H9 (cell line): ENCODE results near the gene LIN7A. TPM values are rescaled to one million over a fixed set of nuclear protein-coding genes. Genes with fewer than 3 reads are reported as not detected.

Experiments
- DNase-seq: peaks from one replicate; pipeline ENCODE4 v3.0.0-alpha.2; 2017
- H2AFZ ChIP-seq: one replicate; pipeline ENCODE4 v1.6.1; 2013; ENCODE audit warnings: mild to moderate bottlenecking, low read length, control low read depth, moderate library complexity
- H2AK5ac ChIP-seq: 2 replicates; pipeline ENCODE4 v1.6.1; 2013; ENCODE audit warnings: low read length, control low read depth, mixed read lengths; ENCODE audit not compliant: insufficient read length
- H2BK120ac ChIP-seq: one replicate; pipeline ENCODE4 v1.6.1; 2013; ENCODE audit warnings: low read depth, mild to moderate bottlenecking, low read length, control low read depth, inconsistent platforms; ENCODE audit not compliant: poor library complexity, severe bottlenecking
- H2BK12ac ChIP-seq: 2 replicates; pipeline ENCODE4 v1.6.1; 2013; ENCODE audit warnings: low read length, control low read depth, mixed read lengths, low read depth; ENCODE audit not compliant: insufficient read length
- H2BK15ac ChIP-seq: 2 replicates; pipeline ENCODE4 v1.6.1; 2013; ENCODE audit warnings: low read depth, low read length, control low read depth
- H2BK20ac ChIP-seq: one replicate; pipeline ENCODE4 v1.6.1; 2013; ENCODE audit warnings: low read depth, mild to moderate bottlenecking, low read length, control low read depth, inconsistent platforms; ENCODE audit not compliant: poor library complexity, severe bottlenecking
- H2BK5ac ChIP-seq: 2 replicates; pipeline ENCODE4 v1.6.1; 2013; ENCODE audit warnings: low read length, control low read depth, mixed read lengths; ENCODE audit not compliant: insufficient read length
- H3K14ac ChIP-seq: 2 replicates; pipeline ENCODE4 v1.6.1; 2013; ENCODE audit warnings: low read length, control low read depth; ENCODE audit not compliant: insufficient read depth
- H3K18ac ChIP-seq: 2 replicates; pipeline ENCODE4 v1.6.1; 2013; ENCODE audit warnings: low read depth, mild to moderate bottlenecking, mixed read lengths, low read length, control low read depth; ENCODE audit not compliant: insufficient read length
- H3K23ac ChIP-seq: 2 replicates; pipeline ENCODE4 v1.6.1; 2013; ENCODE audit warnings: low read length, control low read depth, mixed read lengths, low read depth; ENCODE audit not compliant: insufficient read length
- H3K23me2 ChIP-seq: 2 replicates; pipeline ENCODE4 v1.6.1; 2013; ENCODE audit warnings: low read depth, mild to moderate bottlenecking, mixed read lengths, low read length, control low read depth; ENCODE audit not compliant: insufficient read length, poor library complexity, severe bottlenecking
- H3K27ac ChIP-seq: 2 replicates; pipeline ENCODE4 v1.5.1; 2013; ENCODE audit warnings: low read length, control low read depth, mixed read lengths, low read depth; ENCODE audit not compliant: insufficient read length
- H3K27me3 ChIP-seq: 2 replicates; pipeline ENCODE4 v1.6.1; 2013; ENCODE audit warnings: low read length, control low read depth, inconsistent platforms; ENCODE audit not compliant: insufficient read depth
- H3K4ac ChIP-seq: 2 replicates; pipeline ENCODE4 v1.6.1; 2013; ENCODE audit warnings: low read depth, mild to moderate bottlenecking, control low read depth, inconsistent platforms, low read length, moderate library complexity
- H3K4me1 ChIP-seq: 2 replicates; pipeline ENCODE4 v1.6.1; 2013; ENCODE audit warnings: low read length, control low read depth, inconsistent platforms; ENCODE audit not compliant: insufficient read depth
- H3K4me2 ChIP-seq: 2 replicates; pipeline ENCODE4 v1.6.1; 2013; ENCODE audit warnings: low read length, control low read depth, mixed read lengths; ENCODE audit not compliant: insufficient read length, insufficient read depth
- H3K56ac ChIP-seq: 2 replicates; pipeline ENCODE4 v1.6.1; 2013; ENCODE audit warnings: low read depth, mild to moderate bottlenecking, mixed read lengths, low read length, control low read depth; ENCODE audit not compliant: insufficient read length
- H3K79me1 ChIP-seq: 2 replicates; pipeline ENCODE4 v1.6.1; 2013; ENCODE audit warnings: low read depth, mild to moderate bottlenecking, moderate library complexity, low read length, control low read depth, inconsistent platforms; ENCODE audit not compliant: insufficient read depth, poor library complexity, severe bottlenecking
- H3K79me2 ChIP-seq: 2 replicates; pipeline ENCODE4 v1.6.1; 2013; ENCODE audit warnings: low read length, control low read depth, inconsistent platforms; ENCODE audit not compliant: insufficient read depth
- H3K9ac ChIP-seq: 2 replicates; pipeline ENCODE4 v1.6.1; 2013; ENCODE audit warnings: low read length, control low read depth, mixed read lengths; ENCODE audit not compliant: insufficient read length; ENCODE audit errors: extremely low read depth
- H3K9me3 ChIP-seq: one replicate; pipeline ENCODE4 v1.6.1; 2013; ENCODE audit warnings: low read depth, low read length, inconsistent platforms; ENCODE audit not compliant: control insufficient read depth
- H3T11ph ChIP-seq: one replicate; pipeline ENCODE4 v1.6.1; 2013; ENCODE audit warnings: mild to moderate bottlenecking, low read length, control low read depth, inconsistent platforms
- H4K20me1 ChIP-seq: one replicate; pipeline ENCODE4 v1.6.1; 2013; ENCODE audit not compliant: control insufficient read depth, insufficient read length, insufficient read depth
- H4K5ac ChIP-seq: 2 replicates; pipeline ENCODE4 v1.6.1; 2013; ENCODE audit warnings: low read depth, mild to moderate bottlenecking, mixed read lengths, low read length, control low read depth; ENCODE audit not compliant: insufficient read length
- H4K8ac ChIP-seq: replicated peaks from 2 replicates; pipeline ENCODE4 v1.6.1; 2013; ENCODE audit warnings: low read length, control low read depth, mixed read lengths, low read depth; ENCODE audit not compliant: insufficient read length
- H4K91ac ChIP-seq: 2 replicates; pipeline ENCODE4 v1.6.1; 2013; ENCODE audit warnings: low read depth, mild to moderate bottlenecking, moderate library complexity, mixed read lengths, low read length, control low read depth; ENCODE audit not compliant: insufficient read length
- H3K27ac Mint-ChIP-seq, 3 experiments: 2 replicates in 2 of 3; 3 replicates in 1 of 3; pipeline ENCODE4 v1.8.0; 2020 to 2021; ENCODE audit warnings: mixed read lengths in 3 of 3, mild to moderate bottlenecking in 1 of 3, moderate library complexity in 1 of 3
- H3K27me3 Mint-ChIP-seq: 2 replicates; pipeline ENCODE4 v1.8.0; 2021; ENCODE audit warnings: low read depth, mild to moderate bottlenecking, moderate library complexity, mixed read lengths
- H3K36me3 Mint-ChIP-seq, 3 experiments: 2 replicates in 2 of 3; 3 replicates in 1 of 3; pipeline ENCODE4 v1.8.0; 2020 to 2021; ENCODE audit warnings: low read depth in 3 of 3, mixed read lengths in 3 of 3; ENCODE audit not compliant: insufficient read depth in 1 of 3
- H3K4me1 Mint-ChIP-seq, 2 experiments: 2 replicates each; pipeline ENCODE4 v1.8.0; 2020; ENCODE audit warnings: mixed read lengths in 2 of 2
- H3K4me3 Mint-ChIP-seq, 2 experiments: 2 replicates in 1 of 2; 3 replicates in 1 of 2; pipeline ENCODE4 v1.8.0; 2020 to 2021; ENCODE audit warnings: mild to moderate bottlenecking in 2 of 2, mixed read lengths in 2 of 2, moderate library complexity in 1 of 2
- H3K9me3 Mint-ChIP-seq, 2 experiments: 2 replicates in 1 of 2; 3 replicates in 1 of 2; pipeline ENCODE4 v1.8.0; 2020; ENCODE audit warnings: mild to moderate bottlenecking in 2 of 2, mixed read lengths in 2 of 2, moderate library complexity in 1 of 2
- total RNA-seq: library from RNA; stranded (reverse); gene quantifications from 2 replicates; pipeline ENCODE4 v1.2.1, GENCODE V29; 2021
- TF ChIP-seq, protein P1 (sequence below): fragments of 200-600 bp; sonication (generic); conservative IDR thresholded peaks from 3 replicates; pipeline ENCODE4 v1.8.0; 2021; ENCODE audit warnings: antibody characterized with exemption, mild to moderate bottlenecking

The LIN7A gene
- total RNA-seq, 1 experiment from 2014 or later = 18.3 TPM

- Histone ChIP-seq H2BK120ac (no peak overlapping the region), H3K79me1 (no peaks in the 10 kb centered on the region), H2BK12ac (no peak overlapping the region), H2BK5ac (no peak overlapping the region), H3K9ac (no peak overlapping the region), H3K4me1 (no peaks in the 10 kb centered on the region), H3K4ac (no peak overlapping the region), H3K9me3 (no peaks in the 10 kb centered on the region), H4K20me1 (no peaks in the 10 kb centered on the region), H3K14ac (no peak overlapping the region), H4K91ac (no peak overlapping the region), H3K79me2 (no peaks in the 10 kb centered on the region), H3K18ac (no peak overlapping the region), H2BK20ac (no peak overlapping the region), H4K5ac (no peak overlapping the region), H3K27me3 (no peaks in the 10 kb centered on the region), H2AFZ (no peak overlapping the region), H3K23ac (no peak overlapping the region), H2BK15ac (no peak overlapping the region), H3K4me2 (no peak overlapping the region), H2AK5ac (no peak overlapping the region), H3K23me2 (no peaks in the 10 kb centered on the region), H3T11ph (no peak overlapping the region), H4K8ac (no peak overlapping the region), H3K27ac (no peak overlapping the region), H3K56ac (no peak overlapping the region)
- H3K4me3 Mint-ChIP-seq = no peak overlapping the region
- peaks cover 0 to 13% (median 0%) of the 10 kb centered on the region in 3 experiments; a peak in 2 of 7 replicates for H3K36me3 Mint-ChIP-seq
- H3K9me3 Mint-ChIP-seq = no peaks in the 10 kb centered on the region; a peak in 1 of 5 replicates
- peaks cover 17 to 21% of the 10 kb centered on the region in 2 experiments for H3K4me1 Mint-ChIP-seq
- H3K27me3 Mint-ChIP-seq = no peaks in the 10 kb centered on the region
- no peak for DNase-seq
- TF ChIP-seq, protein P1, sequence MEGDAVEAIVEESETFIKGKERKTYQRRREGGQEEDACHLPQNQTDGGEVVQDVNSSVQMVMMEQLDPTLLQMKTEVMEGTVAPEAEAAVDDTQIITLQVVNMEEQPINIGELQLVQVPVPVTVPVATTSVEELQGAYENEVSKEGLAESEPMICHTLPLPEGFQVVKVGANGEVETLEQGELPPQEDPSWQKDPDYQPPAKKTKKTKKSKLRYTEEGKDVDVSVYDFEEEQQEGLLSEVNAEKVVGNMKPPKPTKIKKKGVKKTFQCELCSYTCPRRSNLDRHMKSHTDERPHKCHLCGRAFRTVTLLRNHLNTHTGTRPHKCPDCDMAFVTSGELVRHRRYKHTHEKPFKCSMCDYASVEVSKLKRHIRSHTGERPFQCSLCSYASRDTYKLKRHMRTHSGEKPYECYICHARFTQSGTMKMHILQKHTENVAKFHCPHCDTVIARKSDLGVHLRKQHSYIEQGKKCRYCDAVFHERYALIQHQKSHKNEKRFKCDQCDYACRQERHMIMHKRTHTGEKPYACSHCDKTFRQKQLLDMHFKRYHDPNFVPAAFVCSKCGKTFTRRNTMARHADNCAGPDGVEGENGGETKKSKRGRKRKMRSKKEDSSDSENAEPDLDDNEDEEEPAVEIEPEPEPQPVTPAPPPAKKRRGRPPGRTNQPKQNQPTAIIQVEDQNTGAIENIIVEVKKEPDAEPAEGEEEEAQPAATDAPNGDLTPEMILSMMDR = no peak
- H3K27ac Mint-ChIP-seq = no peak overlapping the region
These were observed 35.0 kb downstream of the LIN7A start for GRCh38 chr12:80902711-80903110.
